T-helper 1 cell treated with Interleukin-12 subunit alpha and Interleukin-12 subunit beta and Interleukin-4 antibody, amounts not matched to agents 30 μg/mL and 1 μg/mL, for 36 hours (primary cell): ENCODE data around the gene CPLX3.

Source experiments
- H3K27ac Mint-ChIP-seq: one replicate; pipeline ENCODE4 v1.8.0; 2021; ENCODE audit warnings: mild to moderate bottlenecking, mixed read lengths
- H3K27me3 Mint-ChIP-seq: one replicate; pipeline ENCODE4 v1.8.0; 2021; ENCODE audit warnings: low read depth, mixed read lengths
- H3K36me3 Mint-ChIP-seq: one replicate; pipeline ENCODE4 v1.8.0; 2021; ENCODE audit warnings: low read depth, mixed read lengths
- H3K4me1 Mint-ChIP-seq: one replicate; pipeline ENCODE4 v1.8.0; 2021; ENCODE audit warnings: low read depth, mixed read lengths
- H3K4me3 Mint-ChIP-seq: one replicate; pipeline ENCODE4 v1.8.0; 2021; ENCODE audit warnings: mild to moderate bottlenecking, moderate library complexity, mixed read lengths
- H3K9me3 Mint-ChIP-seq: one replicate; pipeline ENCODE4 v1.8.0; 2021; ENCODE audit warnings: mixed read lengths

CPLX3 gene

DNA sequence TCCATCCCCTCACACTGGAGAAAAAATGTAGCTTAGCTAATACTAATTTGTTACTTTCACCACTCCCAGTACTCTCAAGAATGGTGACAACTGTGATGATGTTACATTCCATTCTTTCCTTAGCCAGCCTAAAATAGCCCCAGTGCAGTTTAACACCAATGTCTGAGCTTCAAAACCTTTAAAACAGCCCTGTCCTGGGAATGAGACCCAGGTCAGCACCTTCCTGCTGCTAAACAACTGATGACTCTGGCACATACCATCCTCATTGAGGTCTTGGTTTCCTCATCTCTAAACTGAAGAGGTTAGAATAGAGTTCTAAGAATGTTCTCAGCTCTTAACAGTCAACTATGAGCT lies 42.9 kb downstream of the CPLX3 start:
- Mint-ChIP-seq H3K4me3 (peak overlapping the region; percentile 85), H3K27ac (peak overlapping the region; percentile 94), H3K9me3 (no peaks in the 10 kb centered on the region), H3K27me3 (no peaks in the 10 kb centered on the region), H3K36me3 (peaks cover 40% of the 10 kb centered on the region), H3K4me1 (peaks cover 61% of the 10 kb centered on the region)

- no peaks in the 10 kb centered on the region for H3K9me3 Mint-ChIP-seq
- H3K27me3 Mint-ChIP-seq, result no peaks in the 10 kb centered on the region
- peaks cover 37% of the 10 kb centered on the region for H3K36me3 Mint-ChIP-seq
- H3K4me3 Mint-ChIP-seq, result peak overlapping the region; percentile 85
- H3K4me1 Mint-ChIP-seq, result peaks cover 57% of the 10 kb centered on the region
- H3K27ac Mint-ChIP-seq, result peak overlapping the region; percentile 94
Measured at GRCh38 chr15:74869726-74870407, 43.4 kb downstream of the CPLX3 start.

- Mint-ChIP-seq H3K4me1 (peaks cover 52% of the 10 kb centered on the region), H3K27ac (peak overlapping the region; percentile 94), H3K9me3 (no peaks in the 10 kb centered on the region), H3K36me3 (peaks cover 32% of the 10 kb centered on the region), H3K4me3 (peak overlapping the region; percentile 85), H3K27me3 (no peaks in the 10 kb centered on the region)
Measured at GRCh38 chr15:74870436-74871215, 44.2 kb downstream of the CPLX3 start.

GRCh38 chr15:74872702-74873035 lies 46.2 kb downstream of the CPLX3 start:
- H3K4me1 Mint-ChIP-seq, result peaks cover 38% of the 10 kb centered on the region
- peak overlapping the region; percentile 99 for H3K4me3 Mint-ChIP-seq
- H3K27ac Mint-ChIP-seq, result peak overlapping the region; percentile 94
- H3K27me3 Mint-ChIP-seq, result no peaks in the 10 kb centered on the region
- peaks cover 22% of the 10 kb centered on the region for H3K36me3 Mint-ChIP-seq
- H3K9me3 Mint-ChIP-seq, result no peaks in the 10 kb centered on the region

GRCh38 chr15:74873036-74873755 lies 46.8 kb downstream of the CPLX3 start, which contains the start of gene SCAMP2:
Gene SCAMP2 (minus strand): TSS chr15:74873365. CDS start chr15:74873255, 110 bp downstream.
- peak within 1 kb of the TSS; percentile 99 for H3K4me3 Mint-ChIP-seq
- peak within 1 kb of the TSS; percentile 94 for H3K27ac Mint-ChIP-seq
- H3K36me3 Mint-ChIP-seq, result peaks cover 17% of the 10 kb centered on the region
- no peaks in the 10 kb centered on the region for H3K27me3 Mint-ChIP-seq
- peaks cover 32% of the 10 kb centered on the region for H3K4me1 Mint-ChIP-seq
- no peaks in the 10 kb centered on the region for H3K9me3 Mint-ChIP-seq

- Mint-ChIP-seq H3K27me3 (no peaks in the 10 kb centered on the region), H3K4me1 (peaks cover 31% of the 10 kb centered on the region), H3K27ac (peak overlapping the region; percentile 94), H3K9me3 (no peaks in the 10 kb centered on the region), H3K4me3 (peak overlapping the region; percentile 99), H3K36me3 (peaks cover 14% of the 10 kb centered on the region)
Measured at GRCh38 chr15:74873756-74874424, 47.5 kb downstream of the CPLX3 start.

DNA sequence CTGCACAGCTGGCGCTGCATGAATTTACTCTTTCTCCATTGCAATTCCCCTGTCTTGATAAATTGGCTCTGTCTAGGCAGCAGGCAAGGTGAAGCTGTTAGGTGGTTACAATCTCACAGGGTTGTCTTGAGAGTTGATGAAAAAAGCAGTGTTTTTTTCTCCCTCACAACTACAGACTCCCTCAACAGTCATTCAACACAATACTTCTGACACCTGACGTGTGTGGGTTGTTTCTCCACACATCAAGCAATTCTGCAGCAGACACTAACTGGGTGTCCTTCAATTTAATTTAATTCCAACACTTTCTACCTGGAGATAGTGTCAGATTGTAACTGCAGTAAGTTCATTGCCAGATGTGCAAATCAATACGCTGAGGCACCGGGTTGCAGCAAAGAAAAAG lies 51.8 kb downstream of the CPLX3 start:
- no peak overlapping the region for H3K27ac Mint-ChIP-seq
- H3K27me3 Mint-ChIP-seq, result no peaks in the 10 kb centered on the region
- H3K9me3 Mint-ChIP-seq, result peaks cover 6% of the 10 kb centered on the region
- no peak overlapping the region for H3K4me3 Mint-ChIP-seq
- peaks cover 6% of the 10 kb centered on the region for H3K4me1 Mint-ChIP-seq
- H3K36me3 Mint-ChIP-seq, result peaks cover 2% of the 10 kb centered on the region
